ENCODE measurements around the gene MUC5AC.
"Not testable (repeated sequence)": the region's sequence is repeated elsewhere in the genome, so short reads cannot be mapped to it uniquely, and the experiment has no call there.

The MUC5AC gene

DNA sequence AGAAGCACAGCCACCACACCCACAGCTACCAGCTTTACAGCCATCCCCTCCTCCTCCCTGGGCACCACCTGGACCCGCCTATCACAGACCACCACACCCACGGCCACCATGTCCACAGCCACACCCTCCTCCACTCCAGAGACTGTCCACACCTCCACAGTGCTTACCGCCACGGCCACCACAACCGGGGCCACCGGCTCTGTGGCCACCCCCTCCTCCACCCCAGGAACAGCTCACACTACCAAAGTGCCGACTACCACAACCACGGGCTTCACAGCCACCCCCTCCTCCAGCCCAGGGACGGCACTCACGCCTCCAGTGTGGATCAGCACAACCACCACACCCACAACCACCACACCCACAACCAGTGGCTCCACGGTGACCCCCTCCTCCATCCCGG is 92.7 kb downstream of the MUC5AC start:
- not testable (repeated sequence) for H3K9me3 ChIP-seq (ENCODE audit: low read depth, low read length)

More for the DNA sequence above, 92.7 kb downstream of the MUC5AC start:
- H3K4me3 ChIP-seq; H3K27ac ChIP-seq; H3K36me3 ChIP-seq (ENCODE audit: insufficient read depth, low read length); H3K9ac ChIP-seq (ENCODE audit: insufficient read length); DNase-seq (ENCODE audit: low read depth, low spot score): not testable (repeated sequence)

Data from SK-N-MC (cell line).